ENCODE results near the gene WFDC5.
"Not testable (repeated sequence)": the region's sequence is repeated elsewhere in the genome, so short reads cannot be mapped to it uniquely, and the experiment has no call there.

The WFDC5 gene, protein sequence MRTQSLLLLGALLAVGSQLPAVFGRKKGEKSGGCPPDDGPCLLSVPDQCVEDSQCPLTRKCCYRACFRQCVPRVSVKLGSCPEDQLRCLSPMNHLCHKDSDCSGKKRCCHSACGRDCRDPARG

DNA sequence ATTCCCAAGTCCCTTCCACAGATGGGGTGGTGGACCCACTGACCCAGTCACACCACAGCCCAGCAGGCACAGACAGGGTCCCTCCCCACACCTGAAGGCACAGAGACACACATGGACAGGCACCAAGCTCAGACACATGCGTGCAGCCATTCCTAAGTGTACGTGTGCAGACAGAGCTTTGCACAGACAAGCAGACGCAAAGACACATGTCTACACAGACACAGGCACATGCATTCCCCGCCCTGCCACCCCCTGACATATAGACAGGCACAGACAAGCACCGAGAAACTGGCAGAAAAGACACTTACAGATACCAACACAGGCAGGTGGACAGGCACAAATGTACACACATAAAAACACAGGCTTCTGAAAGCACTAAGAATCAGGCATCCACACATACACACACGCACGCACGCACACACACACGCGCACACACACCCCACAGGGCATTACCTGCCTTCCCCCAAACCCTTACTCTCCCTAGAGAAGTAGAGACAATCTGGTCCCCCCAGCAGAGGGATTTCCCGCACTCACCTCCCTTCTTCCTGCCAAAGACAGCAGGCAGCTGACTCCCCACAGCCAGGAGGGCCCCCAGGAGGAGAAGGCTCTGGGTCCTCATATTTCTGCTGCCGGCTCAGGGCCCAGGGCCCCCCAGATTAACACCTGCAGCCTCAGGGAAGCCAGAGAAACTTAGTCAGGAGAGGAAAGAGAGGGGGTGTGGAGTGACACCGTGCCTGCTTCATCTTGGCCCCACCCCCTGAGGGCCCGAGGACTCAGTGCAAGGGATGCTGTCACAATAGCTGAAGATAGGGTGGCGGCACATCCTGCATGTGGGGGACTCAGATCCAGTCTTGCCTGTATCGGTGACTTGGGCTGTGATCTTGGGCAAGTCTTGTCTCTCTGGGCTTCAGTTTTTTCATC lies at the start of gene WFDC5:
TSS of gene WFDC5 (minus strand) at position 710 of the 921 bp plus-strand sequence. CDS start at position 619, 91 bp downstream.
- no peak within 1 kb of the TSS for H3K4me3 ChIP-seq (ENCODE audit: low read depth, low read length)
- no peak for TF ChIP-seq CTCF (IDR thresholded peaks at IDR 0.05; ENCODE audit: borderline replicate concordance, insufficient read depth, low read depth, low read length)

GRCh38 chr20:45163083-45163803 lies 48.3 kb upstream of the WFDC5 start:
- H3K4me3 ChIP-seq (ENCODE audit: low read depth, low read length): no peak overlapping the region
- TF ChIP-seq CTCF (IDR thresholded peaks at IDR 0.05; ENCODE audit: borderline replicate concordance, insufficient read depth, low read depth, low read length): no peak

GRCh38 chr20:45157962-45158361 lies 43.0 kb upstream of the WFDC5 start:
- no peak overlapping the region for H3K4me3 ChIP-seq (ENCODE audit: low read depth, low read length)
- no peak for TF ChIP-seq CTCF (IDR thresholded peaks at IDR 0.05; ENCODE audit: borderline replicate concordance, insufficient read depth, low read depth, low read length)

DNA sequence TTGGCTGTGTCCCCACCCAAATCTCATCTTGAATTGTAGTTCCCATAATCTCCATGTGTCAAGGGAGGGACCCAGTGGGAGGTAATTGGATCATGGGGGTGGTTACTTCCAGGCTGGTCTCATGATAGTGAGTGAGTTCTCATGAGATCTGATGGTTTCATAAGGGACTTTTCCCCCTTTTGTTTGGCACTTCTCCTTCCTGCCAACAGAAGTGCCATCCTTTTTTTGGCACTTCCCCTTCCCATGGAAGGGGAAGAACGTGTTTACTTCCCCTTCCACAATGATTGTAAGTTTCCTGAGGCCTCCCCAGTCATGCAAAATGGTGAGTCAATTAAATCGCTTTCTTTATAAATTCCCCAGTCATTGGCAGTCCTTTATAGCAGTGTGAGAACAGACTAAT lies 41.7 kb upstream of the WFDC5 start:
- no peak overlapping the region for H3K4me3 ChIP-seq (ENCODE audit: low read depth, low read length)
- TF ChIP-seq CTCF (IDR thresholded peaks at IDR 0.05; ENCODE audit: borderline replicate concordance, insufficient read depth, low read depth, low read length): no peak

DNA sequence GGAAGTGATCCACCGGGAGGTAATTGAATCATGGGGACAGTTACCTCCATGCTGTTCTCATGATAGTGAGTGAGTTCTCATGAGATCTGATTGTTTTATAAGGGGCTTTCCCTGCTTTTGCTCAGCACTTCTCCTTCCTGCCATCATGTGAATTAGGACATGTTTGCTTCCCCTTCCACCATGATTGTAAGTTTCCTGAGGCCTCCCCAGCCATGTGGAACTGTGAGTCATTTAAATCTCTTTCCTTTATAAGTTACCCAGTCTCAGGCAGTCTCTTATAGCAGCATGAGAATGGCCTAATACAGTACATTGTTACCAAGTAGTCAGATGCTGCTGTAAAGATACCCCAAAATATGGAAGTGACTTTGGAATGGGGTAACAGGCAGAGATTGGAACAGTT lies 39.8 kb upstream of the WFDC5 start:
- H3K4me3 ChIP-seq (ENCODE audit: low read depth, low read length): not testable (repeated sequence)

- H3K4me3 ChIP-seq (ENCODE audit: low read depth, low read length): no peak overlapping the region
- TF ChIP-seq CTCF (IDR thresholded peaks at IDR 0.05; ENCODE audit: borderline replicate concordance, insufficient read depth, low read depth, low read length): no peak
Observed at GRCh38 chr20:45154183-45154582, 39.2 kb upstream of the WFDC5 start.

DNA sequence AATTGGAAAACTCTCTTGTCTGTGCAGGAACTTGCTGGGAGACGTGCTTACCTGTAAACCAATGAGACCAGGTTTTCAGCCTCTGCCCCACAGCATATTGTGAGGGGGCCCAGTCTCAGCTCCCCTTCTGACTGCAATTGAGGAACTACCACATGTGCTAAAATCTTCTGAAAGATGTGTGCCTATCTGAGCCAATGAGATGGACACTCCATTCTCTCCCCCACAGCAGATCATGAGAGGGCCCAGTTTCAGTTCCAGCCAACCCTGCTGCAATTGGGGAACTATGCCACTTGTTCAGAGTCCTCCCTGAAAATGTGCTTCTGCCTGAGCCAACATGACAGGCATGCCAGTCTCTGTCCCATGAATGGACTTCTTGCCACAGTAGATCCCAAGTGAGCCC lies 38.8 kb upstream of the WFDC5 start:
- TF ChIP-seq CTCF (IDR thresholded peaks at IDR 0.05; ENCODE audit: borderline replicate concordance, insufficient read depth, low read depth, low read length): no peak
- no peak overlapping the region for H3K4me3 ChIP-seq (ENCODE audit: low read depth, low read length)
